Calu3 (cell line): Measurements from ENCODE around the gene OR5A1. TPM values are rescaled to one million over a fixed set of nuclear protein-coding genes. Genes with fewer than 3 reads are reported as not detected.

Experiments used
- Bru-seq: library from RNA; stranded (reverse); fragments of 400-500 nt; gene quantifications from one replicate; lab custom pipeline; 2021; lab: Mats Ljungman, UMichigan
- BruChase-seq, 2 experiments: library from RNA; stranded (reverse); fragments of 400-500 nt; gene quantifications; one replicate each; lab custom pipeline; 2021; lab: Mats Ljungman, UMichigan
- BruUV-seq: library from RNA; stranded (reverse); fragments of 400-500 nt; replicated peaks from 2 replicates; lab custom pipeline; 2021; lab: Mats Ljungman, UMichigan
- CTCF ChIA-PET: fragments of 300-600 bp; sonication (Branson Sonifier 250); formaldehyde crosslinking; loops from one replicate; lab custom pipeline; 2022; ENCODE audit warnings: antibody characterized with exemption; lab: Charles Lee
- DNase-seq: peaks from one replicate; pipeline ENCODE4 v3.0.0; 2022
- H3K27ac Mint-ChIP-seq: one replicate; pipeline ENCODE4 v1.8.0; 2022; ENCODE audit warnings: mixed read lengths; ENCODE audit not compliant: unreplicated experiment
- H3K27me3 Mint-ChIP-seq: one replicate; pipeline ENCODE4 v1.8.0; 2022; ENCODE audit warnings: mixed read lengths; ENCODE audit not compliant: unreplicated experiment
- H3K36me3 Mint-ChIP-seq: one replicate; pipeline ENCODE4 v1.8.0; 2022; ENCODE audit warnings: mild to moderate bottlenecking, moderate library complexity, mixed read lengths; ENCODE audit not compliant: insufficient read depth, unreplicated experiment
- H3K4me1 Mint-ChIP-seq: one replicate; pipeline ENCODE4 v1.8.0; 2022; ENCODE audit warnings: mild to moderate bottlenecking, low read depth, mixed read lengths; ENCODE audit not compliant: unreplicated experiment
- H3K4me3 Mint-ChIP-seq: one replicate; pipeline ENCODE4 v1.8.0; 2022; ENCODE audit warnings: mild to moderate bottlenecking, low read depth, moderate library complexity, mixed read lengths; ENCODE audit not compliant: unreplicated experiment
- H3K9me3 Mint-ChIP-seq: one replicate; pipeline ENCODE4 v1.8.0; 2022; ENCODE audit warnings: low read depth, mixed read lengths; ENCODE audit not compliant: unreplicated experiment
- intact Hi-C: fragments of 100-400 bp; cut with micrococcal nuclease; formaldehyde crosslinking; loops from one replicate; pipeline ENCODE4 v1.10.0; 2022; ENCODE audit not compliant: unreplicated experiment
- long read RNA-seq: library from polyadenylated mRNA; stranded (forward); transcript quantifications from one replicate; pipeline ENCODE4 v2.0.0, GENCODE V29; 2022
- total RNA-seq: library from RNA; stranded (reverse); gene quantifications from 2 replicates; pipeline ENCODE4 v1.2.3, GENCODE V29; 2022
- TF ChIP-seq, protein P1 (sequence below): fragments of 200-600 bp; IDR thresholded peaks from one replicate; pipeline ENCODE4 v1.8.0; 2022; ENCODE audit warnings: antibody characterized with exemption; ENCODE audit not compliant: unreplicated experiment

OR5A1 gene
- not detected in 2 replicates for total RNA-seq
- not detected for Bru-seq, nascent RNA
- BruChase-seq, experiment 1, labeled RNA remaining after a 6-hour chase = percentile 5 among the genes with signal in this experiment
- percentile 6 among the genes with signal in this experiment for BruChase-seq, experiment 2, labeled RNA remaining after a 2-hour chase
- long read RNA-seq = 0 reads

- CTCF ChIA-PET = no interaction called here
- intact Hi-C loops = no loop called here
- Mint-ChIP-seq H3K9me3 (no peaks in the 10 kb centered on the region), H3K4me3 (no peak within 1 kb of the TSS), H3K27ac (no peak within 1 kb of the TSS), H3K27me3 (peaks cover 49% of the 10 kb centered on the region), H3K4me1 (no peaks in the 10 kb centered on the region), H3K36me3 (no peaks in the 10 kb centered on the region)
- TF ChIP-seq, protein P1, sequence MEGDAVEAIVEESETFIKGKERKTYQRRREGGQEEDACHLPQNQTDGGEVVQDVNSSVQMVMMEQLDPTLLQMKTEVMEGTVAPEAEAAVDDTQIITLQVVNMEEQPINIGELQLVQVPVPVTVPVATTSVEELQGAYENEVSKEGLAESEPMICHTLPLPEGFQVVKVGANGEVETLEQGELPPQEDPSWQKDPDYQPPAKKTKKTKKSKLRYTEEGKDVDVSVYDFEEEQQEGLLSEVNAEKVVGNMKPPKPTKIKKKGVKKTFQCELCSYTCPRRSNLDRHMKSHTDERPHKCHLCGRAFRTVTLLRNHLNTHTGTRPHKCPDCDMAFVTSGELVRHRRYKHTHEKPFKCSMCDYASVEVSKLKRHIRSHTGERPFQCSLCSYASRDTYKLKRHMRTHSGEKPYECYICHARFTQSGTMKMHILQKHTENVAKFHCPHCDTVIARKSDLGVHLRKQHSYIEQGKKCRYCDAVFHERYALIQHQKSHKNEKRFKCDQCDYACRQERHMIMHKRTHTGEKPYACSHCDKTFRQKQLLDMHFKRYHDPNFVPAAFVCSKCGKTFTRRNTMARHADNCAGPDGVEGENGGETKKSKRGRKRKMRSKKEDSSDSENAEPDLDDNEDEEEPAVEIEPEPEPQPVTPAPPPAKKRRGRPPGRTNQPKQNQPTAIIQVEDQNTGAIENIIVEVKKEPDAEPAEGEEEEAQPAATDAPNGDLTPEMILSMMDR = no peak
- no TSS peak for BruUV-seq
- no peak for DNase-seq
Observed at GRCh38 chr11:59436169-59436568, at the start of gene OR5A1. OR5A1 (plus strand) TSS chr11:59436469; CDS start chr11:59443169, 6,700 bp downstream.

- DNase-seq = no peak
- Mint-ChIP-seq H3K9me3 (no peaks in the 10 kb centered on the region), H3K4me1 (no peaks in the 10 kb centered on the region), H3K36me3 (no peaks in the 10 kb centered on the region), H3K4me3 (no peak overlapping the region), H3K27ac (no peak overlapping the region), H3K27me3 (peaks cover 34% of the 10 kb centered on the region)
- intact Hi-C loops = no loop called here
- CTCF ChIA-PET = no interaction called here
- BruUV-seq = no TSS peak
- TF ChIP-seq, protein P1 = no peak
Observed at GRCh38 chr11:59394186-59394585, 42.1 kb upstream of the OR5A1 start.

DNA sequence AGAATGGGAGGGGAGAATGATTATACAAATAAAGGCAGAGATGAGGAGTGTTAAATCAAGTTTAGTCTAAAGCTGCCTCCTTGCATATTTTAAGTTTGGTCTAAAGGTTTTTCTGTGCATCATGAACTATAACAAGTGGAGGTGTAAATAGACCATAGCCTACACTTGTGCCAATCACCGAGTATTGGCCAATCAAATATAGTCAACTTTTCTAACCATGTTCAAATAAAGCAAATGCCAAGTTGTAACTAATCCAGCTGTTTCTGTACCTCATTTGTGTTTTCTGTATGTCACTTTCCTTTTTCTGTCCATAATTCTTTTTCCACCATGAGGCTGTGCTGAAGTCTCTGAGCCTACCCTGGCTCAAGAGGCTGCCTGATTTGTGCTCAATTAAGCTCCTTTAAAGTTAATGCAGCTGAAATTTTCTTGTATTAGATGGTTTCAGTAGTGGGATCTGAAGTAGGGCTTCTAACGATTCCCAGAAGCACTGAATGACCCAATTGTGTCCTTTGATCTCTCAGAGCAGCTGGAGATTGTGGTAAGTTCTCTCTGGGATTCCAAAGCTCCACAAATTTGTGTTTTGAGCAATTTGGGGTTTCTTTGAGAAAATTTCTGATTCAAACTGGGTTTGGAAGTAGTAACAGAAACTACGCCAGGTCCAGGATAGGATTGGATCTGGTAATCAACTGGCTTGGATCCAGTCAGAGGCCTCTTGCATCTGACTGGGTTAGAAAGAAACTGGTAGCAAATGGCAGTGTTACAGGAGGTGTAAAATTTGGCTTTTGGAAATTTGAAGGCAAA lies 35.6 kb upstream of the OR5A1 start:
- intact Hi-C loops = no loop called here
- H3K4me1 Mint-ChIP-seq = no peaks in the 10 kb centered on the region
- no peak for DNase-seq
- no TSS peak for BruUV-seq
- H3K27ac Mint-ChIP-seq = no peak overlapping the region
- TF ChIP-seq, protein P1 = no peak
- H3K9me3 Mint-ChIP-seq = peaks cover 2% of the 10 kb centered on the region
- peaks cover 13% of the 10 kb centered on the region for H3K27me3 Mint-ChIP-seq
- CTCF ChIA-PET = no interaction called here
- no peak overlapping the region for H3K4me3 Mint-ChIP-seq
- H3K36me3 Mint-ChIP-seq = no peaks in the 10 kb centered on the region

DNA sequence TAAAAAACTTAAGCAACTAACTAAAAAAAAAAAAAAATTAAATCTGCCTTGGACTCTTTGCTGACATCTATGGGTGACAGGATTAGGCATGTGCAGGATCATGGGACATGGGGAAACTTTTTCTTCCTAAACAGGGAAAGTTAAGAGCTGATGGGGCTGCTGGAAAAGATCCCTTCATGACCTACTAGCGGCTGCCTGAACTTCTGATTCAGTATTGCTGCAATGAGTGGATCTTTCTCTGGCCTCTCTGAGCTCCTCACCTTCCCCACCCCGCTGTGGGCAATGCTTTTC lies 35.1 kb upstream of the OR5A1 start:
- Mint-ChIP-seq H3K27me3 (peaks cover 13% of the 10 kb centered on the region), H3K36me3 (no peaks in the 10 kb centered on the region), H3K9me3 (peaks cover 2% of the 10 kb centered on the region), H3K27ac (no peak overlapping the region), H3K4me3 (no peak overlapping the region), H3K4me1 (no peaks in the 10 kb centered on the region)
- TF ChIP-seq, protein P1 = no peak
- intact Hi-C loops = no loop called here
- CTCF ChIA-PET = no interaction called here
- DNase-seq = no peak
- no TSS peak for BruUV-seq
